Neural cell (in vitro differentiated cells): ENCODE measurements around the gene ST3GAL3. TPM values are rescaled to one million over a fixed set of nuclear protein-coding genes. Genes with fewer than 3 reads are reported as not detected.
A peak's percentile ranks its signal among the peaks of the same experiment; 100 is the strongest.

Experiments used
- H2AFZ ChIP-seq: fragments of 200-600, 300-800 bp; sonication (generic), shearing (Covaris generic); 2 replicates; pipeline ENCODE4 v1.6.0; 2014; ENCODE audit warnings: low read depth, mild to moderate bottlenecking, antibody characterized with exemption, low read length, moderate library complexity
- H3F3A ChIP-seq: fragments of 200-600 bp; shearing (Covaris generic); 2 replicates; pipeline ENCODE4 v1.6.1; 2016; ENCODE audit warnings: mild to moderate bottlenecking, moderate library complexity, mixed read lengths, antibody characterized with exemption, low read length; ENCODE audit not compliant: insufficient read depth, poor library complexity, severe bottlenecking
- H3K27ac ChIP-seq: fragments of 200-600, 300-800 bp; sonication (generic), shearing (Covaris generic); 2 replicates; pipeline ENCODE4 v1.5.1; 2014; ENCODE audit warnings: mild to moderate bottlenecking, low read length, moderate library complexity
- H3K27me3 ChIP-seq: fragments of 300-800, 200-600 bp; sonication (generic), shearing (Covaris generic); 2 replicates; pipeline ENCODE4 v1.6.0; 2014; ENCODE audit warnings: mild to moderate bottlenecking, low read depth, low read length, moderate library complexity; ENCODE audit not compliant: insufficient read depth
- H3K36me3 ChIP-seq: fragments of 300-800, 200-600 bp; sonication (generic), shearing (Covaris generic); 2 replicates; pipeline ENCODE4 v1.5.1; 2014; ENCODE audit warnings: mild to moderate bottlenecking, antibody characterized with exemption, low read length, moderate library complexity; ENCODE audit not compliant: insufficient read depth
- H3K4me2 ChIP-seq: fragments of 300-800, 200-600 bp; sonication (generic), shearing (Covaris generic); 2 replicates; pipeline ENCODE4 v1.6.0; 2014; ENCODE audit warnings: mild to moderate bottlenecking, low read length
- H3K4me3 ChIP-seq: fragments of 300-800, 200-600 bp; sonication (generic), shearing (Covaris generic); 2 replicates; pipeline ENCODE4 v1.5.1; 2014; ENCODE audit warnings: mild to moderate bottlenecking, low read length, moderate library complexity
- H3K79me2 ChIP-seq: fragments of 200-600 bp; shearing (Covaris generic); replicated peaks from 2 replicates; pipeline ENCODE4 v1.6.0; 2014; ENCODE audit warnings: mild to moderate bottlenecking, low read length, moderate library complexity; ENCODE audit not compliant: insufficient read depth
- H3K9ac ChIP-seq: fragments of 300-800, 200-600 bp; sonication (generic), shearing (Covaris generic); 2 replicates; pipeline ENCODE4 v1.6.1; 2016; ENCODE audit warnings: mild to moderate bottlenecking, low read length, mixed read lengths
- H3K9me2 ChIP-seq: fragments of 200-600 bp; shearing (Covaris generic); 2 replicates; pipeline ENCODE4 v1.6.1; 2016; ENCODE audit warnings: mild to moderate bottlenecking, low read length, mixed read lengths; ENCODE audit not compliant: insufficient read depth
- H3K9me3 ChIP-seq: fragments of 200-600, 300-800 bp; sonication (generic), shearing (Covaris generic); 2 replicates; pipeline ENCODE4 v1.6.1; 2016; ENCODE audit warnings: mild to moderate bottlenecking, mixed run types, low read length, moderate library complexity, mixed read lengths
- H4K20me1 ChIP-seq: fragments of 200-600 bp; shearing (Covaris generic); 2 replicates; pipeline ENCODE4 v1.6.1; 2016; ENCODE audit warnings: mild to moderate bottlenecking, mixed run types; ENCODE audit not compliant: insufficient read depth
- CTCF ChIP-seq: fragments of 450-650 bp; IDR thresholded peaks from 2 replicates; pipeline ENCODE4 v1.5.1; 2014; ENCODE audit warnings: antibody characterized with exemption, mild to moderate bottlenecking, moderate library complexity; ENCODE audit not compliant: poor library complexity, severe bottlenecking
- EP300 ChIP-seq: fragments of 450-650 bp; conservative IDR thresholded peaks from 2 replicates; pipeline ENCODE4 v1.6.1; 2014; ENCODE audit warnings: antibody characterized with exemption, mild to moderate bottlenecking, moderate library complexity; ENCODE audit not compliant: poor library complexity, severe bottlenecking
- EZH2 ChIP-seq: fragments of 200-600, 300-800 bp; shearing (Covaris generic), sonication (generic); IDR thresholded peaks from 2 replicates; pipeline ENCODE4 v1.6.1; 2014; ENCODE audit warnings: antibody characterized with exemption, low read length, borderline replicate concordance, mild to moderate bottlenecking; ENCODE audit not compliant: insufficient read depth, poor library complexity, severe bottlenecking
- MXI1 ChIP-seq: fragments of 450-650 bp; conservative IDR thresholded peaks from 2 replicates; pipeline ENCODE4 v1.6.1; 2014; ENCODE audit warnings: antibody characterized with exemption, mild to moderate bottlenecking; ENCODE audit not compliant: poor library complexity, severe bottlenecking
- POLR2AphosphoS5 ChIP-seq: IDR thresholded peaks from 2 replicates; pipeline ENCODE4 v1.6.1; 2012
- RAD21 ChIP-seq: fragments of 450-650 bp; conservative IDR thresholded peaks from 2 replicates; pipeline ENCODE4 v1.6.1; 2014; ENCODE audit warnings: antibody characterized with exemption, mild to moderate bottlenecking, moderate library complexity
- SMC3 ChIP-seq: fragments of 450-650 bp; conservative IDR thresholded peaks from 2 replicates; pipeline ENCODE4 v1.6.1; 2014; ENCODE audit warnings: antibody characterized with exemption, mild to moderate bottlenecking, moderate library complexity; ENCODE audit not compliant: poor library complexity
- TAF1 ChIP-seq: IDR thresholded peaks from 2 replicates; pipeline ENCODE4 v1.6.1; 2012; ENCODE audit warnings: low read depth
- polyA plus RNA-seq: library from polyadenylated mRNA; depleted of rRNA; stranded (reverse); fragments of >200 nt; gene quantifications from 2 replicates; pipeline ENCODE4 v1.2.3, GENCODE V29; 2014
- TF ChIP-seq, protein P1 (sequence below): IDR thresholded peaks from 2 replicates; pipeline ENCODE4 v1.6.1; 2012; ENCODE audit warnings: borderline replicate concordance

Gene ST3GAL3
- polyA plus RNA-seq, 1 donor from 2014 or later = 36.8 TPM

- H3K79me2 ChIP-seq = peaks cover 40% of the 10 kb centered on the region
- H3K27me3 ChIP-seq = no peaks in the 10 kb centered on the region
- H3K9me2 ChIP-seq = no peaks in the 10 kb centered on the region
- H3K9me3 ChIP-seq = no peaks in the 10 kb centered on the region
- no peaks in the 10 kb centered on the region for H3F3A ChIP-seq
- no peak overlapping the region for H2AFZ ChIP-seq
- no peak overlapping the region for H3K27ac ChIP-seq
- peak overlapping the region; percentile 76 for H3K9ac ChIP-seq
- TF ChIP-seq EZH2 = no peak
- no peak for TF ChIP-seq TAF1
- TF ChIP-seq, protein P1, sequence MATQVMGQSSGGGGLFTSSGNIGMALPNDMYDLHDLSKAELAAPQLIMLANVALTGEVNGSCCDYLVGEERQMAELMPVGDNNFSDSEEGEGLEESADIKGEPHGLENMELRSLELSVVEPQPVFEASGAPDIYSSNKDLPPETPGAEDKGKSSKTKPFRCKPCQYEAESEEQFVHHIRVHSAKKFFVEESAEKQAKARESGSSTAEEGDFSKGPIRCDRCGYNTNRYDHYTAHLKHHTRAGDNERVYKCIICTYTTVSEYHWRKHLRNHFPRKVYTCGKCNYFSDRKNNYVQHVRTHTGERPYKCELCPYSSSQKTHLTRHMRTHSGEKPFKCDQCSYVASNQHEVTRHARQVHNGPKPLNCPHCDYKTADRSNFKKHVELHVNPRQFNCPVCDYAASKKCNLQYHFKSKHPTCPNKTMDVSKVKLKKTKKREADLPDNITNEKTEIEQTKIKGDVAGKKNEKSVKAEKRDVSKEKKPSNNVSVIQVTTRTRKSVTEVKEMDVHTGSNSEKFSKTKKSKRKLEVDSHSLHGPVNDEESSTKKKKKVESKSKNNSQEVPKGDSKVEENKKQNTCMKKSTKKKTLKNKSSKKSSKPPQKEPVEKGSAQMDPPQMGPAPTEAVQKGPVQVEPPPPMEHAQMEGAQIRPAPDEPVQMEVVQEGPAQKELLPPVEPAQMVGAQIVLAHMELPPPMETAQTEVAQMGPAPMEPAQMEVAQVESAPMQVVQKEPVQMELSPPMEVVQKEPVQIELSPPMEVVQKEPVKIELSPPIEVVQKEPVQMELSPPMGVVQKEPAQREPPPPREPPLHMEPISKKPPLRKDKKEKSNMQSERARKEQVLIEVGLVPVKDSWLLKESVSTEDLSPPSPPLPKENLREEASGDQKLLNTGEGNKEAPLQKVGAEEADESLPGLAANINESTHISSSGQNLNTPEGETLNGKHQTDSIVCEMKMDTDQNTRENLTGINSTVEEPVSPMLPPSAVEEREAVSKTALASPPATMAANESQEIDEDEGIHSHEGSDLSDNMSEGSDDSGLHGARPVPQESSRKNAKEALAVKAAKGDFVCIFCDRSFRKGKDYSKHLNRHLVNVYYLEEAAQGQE = no peak
- no peak for TF ChIP-seq MXI1
- TF ChIP-seq RAD21 = no peak
- TF ChIP-seq CTCF = no peak
- TF ChIP-seq EP300 = no peak
- TF ChIP-seq SMC3 = no peak
- TF ChIP-seq POLR2AphosphoS5 = no peak
- peaks cover 3% of the 10 kb centered on the region for H4K20me1 ChIP-seq
- no peak overlapping the region for H3K4me2 ChIP-seq
- no peaks in the 10 kb centered on the region for H3K36me3 ChIP-seq
- peak overlapping the region; percentile 94 for H3K4me3 ChIP-seq
These were observed 270.3 kb downstream of the ST3GAL3 start for GRCh38 chr1:43977376-43978263.

- no peaks in the 10 kb centered on the region for H3K9me2 ChIP-seq
- H3K27me3 ChIP-seq = no peaks in the 10 kb centered on the region
- H2AFZ ChIP-seq = no peak overlapping the region
- TF ChIP-seq TAF1 = no peak
- no peak for TF ChIP-seq MXI1
- TF ChIP-seq CTCF = no peak
- TF ChIP-seq, protein P1 = no peak
- TF ChIP-seq EP300 = no peak
- TF ChIP-seq SMC3 = no peak
- TF ChIP-seq RAD21 = no peak
- TF ChIP-seq EZH2 = no peak
- no peak for TF ChIP-seq POLR2AphosphoS5
- no peaks in the 10 kb centered on the region for H3K9me3 ChIP-seq
- peaks cover 40% of the 10 kb centered on the region for H3K79me2 ChIP-seq
- H3K4me3 ChIP-seq = peak overlapping the region; percentile 79
- no peaks in the 10 kb centered on the region for H3K36me3 ChIP-seq
- H3K9ac ChIP-seq = peak overlapping the region; percentile 76
- H4K20me1 ChIP-seq = peaks cover 3% of the 10 kb centered on the region
- peak overlapping the region; percentile 82 for H3K4me2 ChIP-seq
- H3K27ac ChIP-seq = no peak overlapping the region
- no peaks in the 10 kb centered on the region for H3F3A ChIP-seq
These were observed 270.9 kb downstream of the ST3GAL3 start for GRCh38 chr1:43978264-43978550.
